SK-N-SH (cell line): ENCODE results near the gene NCAM1. TPM values are rescaled to one million over a fixed set of nuclear protein-coding genes. Genes with fewer than 3 reads are reported as not detected.

Experiments
- CTCF ChIA-PET: fragments of 300-600, 350-600 bp; formaldehyde crosslinking; extraction: SDS; loops from one replicate; lab custom pipeline; 2021; lab: Yijun Ruan, JAX
- POLR2A ChIA-PET: fragments of 350-600 bp; sonication (Branson Sonifier 250); formaldehyde crosslinking; extraction: SDS; loops from one replicate; lab custom pipeline; 2020; ENCODE audit warnings: antibody characterized with exemption, inconsistent platforms; lab: Yijun Ruan, JAX
- DNase-seq: peaks from one replicate; pipeline ENCODE4 v3.0.0; 2012
- H2AFZ ChIP-seq: fragments of 200-600 bp; sonication (generic); 2 replicates; pipeline ENCODE4 v1.8.1; 2016; ENCODE audit warnings: antibody characterized with exemption, mild to moderate bottlenecking, low read depth
- H3F3A ChIP-seq: fragments of 200-600 bp; sonication (generic); replicated peaks from 2 replicates; pipeline ENCODE3; 2016; ENCODE audit warnings: antibody characterized with exemption, mild to moderate bottlenecking; ENCODE audit not compliant: insufficient read depth
- H3K27ac ChIP-seq, 2 experiments: fragments of 200-500 bp in 1 of 2; fragments of 200-600 bp in 1 of 2; sonication (Bioruptor generic) in 1 of 2; sonication (generic), shearing (Covaris generic) in 1 of 2; 2 replicates each; pipeline versions ENCODE4 v1.5.1 to v1.6.1; 2014 to 2016; ENCODE audit warnings: low read depth in 2 of 2, inconsistent platforms in 1 of 2, low read length in 1 of 2, mild to moderate bottlenecking in 1 of 2, mixed read lengths in 1 of 2
- H3K27me3 ChIP-seq: fragments of 200-600 bp; sonication (generic), shearing (Covaris generic); 2 replicates; pipeline ENCODE4 v1.6.1; 2016; ENCODE audit warnings: mixed run types; ENCODE audit not compliant: insufficient read depth
- H3K36me3 ChIP-seq, 2 experiments: fragments of 200-500 bp in 1 of 2; fragments of 200-600 bp in 1 of 2; sonication (Bioruptor generic) in 1 of 2; sonication (generic) in 1 of 2; replicated peaks in 1 of 2; 2 replicates each; pipeline versions ENCODE3 to v1.5.1; 2014 to 2016; ENCODE audit warnings: low read length in 1 of 2, mild to moderate bottlenecking in 1 of 2; ENCODE audit not compliant: insufficient read depth in 2 of 2, control insufficient read depth in 1 of 2
- H3K4me1 ChIP-seq, 2 experiments: fragments of 200-500 bp in 1 of 2; fragments of 200-600 bp in 1 of 2; sonication (Bioruptor generic) in 1 of 2; sonication (generic), shearing (Covaris generic) in 1 of 2; 2 replicates each; pipeline versions ENCODE4 v1.5.1 to v1.6.1; 2014 to 2016; ENCODE audit warnings: low read depth in 1 of 2, low read length in 1 of 2, mixed run types in 1 of 2; ENCODE audit not compliant: insufficient read depth in 2 of 2, control insufficient read depth in 1 of 2
- H3K4me2 ChIP-seq: fragments of 200-600 bp; sonication (generic), shearing (Covaris generic); 2 replicates; pipeline ENCODE4 v1.6.1; 2017; ENCODE audit warnings: mixed run types
- H3K4me3 ChIP-seq, 2 experiments: fragments of 200-500 bp in 1 of 2; fragments of 200-600 bp in 1 of 2; sonication (Bioruptor generic) in 1 of 2; sonication (generic), shearing (Covaris generic) in 1 of 2; 2 replicates each; pipeline versions ENCODE4 v1.5.1 to v1.8.1; 2014 to 2016; ENCODE audit warnings: low read depth in 2 of 2, inconsistent platforms in 1 of 2, low read length in 1 of 2, mild to moderate bottlenecking in 1 of 2, mixed read lengths in 1 of 2, moderate library complexity in 1 of 2
- H3K79me2 ChIP-seq: fragments of 200-600 bp; sonication (generic); 2 replicates; pipeline ENCODE4 v1.8.1; 2017; ENCODE audit warnings: mild to moderate bottlenecking; ENCODE audit not compliant: insufficient read depth
- H3K9ac ChIP-seq: fragments of 200-600 bp; sonication (generic); 2 replicates; pipeline ENCODE4 v1.6.1; 2017; ENCODE audit warnings: mixed run types
- H3K9me2 ChIP-seq: fragments of 200-600 bp; sonication (generic); 2 replicates; pipeline ENCODE4 v1.6.1; 2017; ENCODE audit warnings: mixed run types
- H3K9me3 ChIP-seq: fragments of 200-600 bp; sonication (generic); 2 replicates; pipeline ENCODE4 v1.6.1; 2017; ENCODE audit warnings: mixed run types, mild to moderate bottlenecking, moderate library complexity
- H4K20me1 ChIP-seq: fragments of 200-600 bp; sonication (generic); 2 replicates; pipeline ENCODE4 v1.6.1; 2017; ENCODE audit warnings: mild to moderate bottlenecking, mixed run types; ENCODE audit not compliant: insufficient read depth
- ELF1 ChIP-seq: IDR thresholded peaks from 2 replicates; pipeline ENCODE4 v1.4.0; 2012
- EP300 ChIP-seq, 2 experiments: IDR thresholded peaks; 2 replicates each; pipeline versions ENCODE4 v1.4.0 to v1.6.1; 2012; ENCODE audit warnings: borderline replicate concordance in 1 of 2, low read depth in 1 of 2, low read length in 1 of 2
- FOSL2 ChIP-seq: IDR thresholded peaks from 2 replicates; pipeline ENCODE4 v1.4.0; 2012; ENCODE audit warnings: low read depth, mild to moderate bottlenecking, moderate library complexity, borderline replicate concordance
- FOXJ3 ChIP-seq: sonication (generic); formaldehyde crosslinking; IDR thresholded peaks from 2 replicates; pipeline ENCODE4 v1.5.1; 2020; ENCODE audit warnings: mild to moderate bottlenecking, missing genetic modification reagents
- FOXM1 ChIP-seq: IDR thresholded peaks from 2 replicates; pipeline ENCODE4 v1.4.0; 2012; ENCODE audit warnings: low read depth, mild to moderate bottlenecking
- GABPA ChIP-seq: IDR thresholded peaks from 2 replicates; pipeline ENCODE4 v1.4.0; 2012; ENCODE audit warnings: low read depth, mild to moderate bottlenecking
- GATA2 ChIP-seq: sonication (generic); formaldehyde crosslinking; IDR thresholded peaks from 2 replicates; pipeline ENCODE4 v1.5.0; 2020; ENCODE audit warnings: mild to moderate bottlenecking, missing genetic modification reagents
- MEF2A ChIP-seq: IDR thresholded peaks from 2 replicates; pipeline ENCODE4 v1.4.0; 2012; ENCODE audit warnings: low read depth, borderline replicate concordance
- RFX5 ChIP-seq: IDR thresholded peaks from 2 replicates; pipeline ENCODE4 v1.6.1; 2012; ENCODE audit warnings: mild to moderate bottlenecking, improper control_type of control experiment, low read length
- RXRA ChIP-seq: IDR thresholded peaks from 2 replicates; pipeline ENCODE4 v1.4.0; 2012; ENCODE audit warnings: low read depth, mild to moderate bottlenecking, borderline replicate concordance
- SIN3A ChIP-seq: IDR thresholded peaks from 2 replicates; pipeline ENCODE4 v1.6.1; 2012; ENCODE audit warnings: low read depth, mild to moderate bottlenecking, low read length, moderate library complexity, borderline replicate concordance
- TAF1 ChIP-seq: IDR thresholded peaks from 2 replicates; pipeline ENCODE4 v1.6.1; 2012; ENCODE audit warnings: low read depth, mild to moderate bottlenecking, low read length, moderate library complexity, borderline replicate concordance
- TCF12 ChIP-seq: IDR thresholded peaks from 2 replicates; pipeline ENCODE4 v1.4.0; 2012
- WGBS: methylation state at CpG from one replicate; pipeline ENCODE4 v1.1.6; 2017; ENCODE audit warnings: low lambda C conversion rate; 5-methylcytosine and 5-hydroxymethylcytosine counted together
- polyA plus RNA-seq, 3 experiments: library from polyadenylated mRNA; depleted of rRNA; stranded (reverse); fragments of >200 nt; gene quantifications; 2 replicates each; pipeline ENCODE4 v1.2.3, GENCODE V29; 2012
- TF ChIP-seq, protein P1 (sequence below): fragments of 200-600 bp; sonication (generic); IDR thresholded peaks from 2 replicates; pipeline ENCODE4 v1.6.1; 2017; ENCODE audit warnings: antibody characterized with exemption, mild to moderate bottlenecking, moderate library complexity
- TF ChIP-seq, protein P2 (sequence below): fragments of 150-350 bp; IDR thresholded peaks from 2 replicates; pipeline ENCODE4 v1.6.1; 2016; ENCODE audit warnings: mild to moderate bottlenecking, low read depth, low read length
- TF ChIP-seq, protein P3 (sequence below): IDR thresholded peaks from 2 replicates; pipeline ENCODE4 v1.4.0; 2012; ENCODE audit warnings: low read depth, borderline replicate concordance
- TF ChIP-seq, protein P4 (sequence below): IDR thresholded peaks from 2 replicates; pipeline ENCODE4 v1.4.0; 2012; ENCODE audit warnings: low read depth, borderline replicate concordance

The NCAM1 gene
- polyA plus RNA-seq, 1 of the 3 experiments (the other 2 are of a cell fraction), result 19.4 TPM

DNA sequence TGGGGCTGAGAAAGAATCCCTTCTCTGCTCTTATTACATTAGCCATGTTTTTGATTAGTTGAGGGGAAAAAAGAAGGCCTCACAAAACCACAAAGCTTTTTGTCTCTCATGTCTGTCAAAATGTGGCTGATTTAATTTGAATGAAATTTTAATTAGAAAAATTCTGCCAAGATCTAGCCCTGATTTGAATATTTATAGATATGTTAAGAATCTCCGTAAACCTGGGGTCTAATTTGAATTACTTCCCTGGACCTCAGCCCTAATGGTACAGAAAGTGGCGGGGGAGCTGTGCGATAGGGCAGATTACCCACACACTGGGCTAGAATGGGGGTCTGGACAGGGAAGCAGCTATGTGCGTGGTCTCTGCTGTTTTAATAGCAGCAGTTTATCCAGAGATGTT, 211.9 kb downstream of the NCAM1 start:
- no peaks in the 10 kb centered on the region for H3K36me3 ChIP-seq
- no peaks in the 10 kb centered on the region for H3F3A ChIP-seq
- H3K4me1 ChIP-seq, result peaks cover 4 to 38% of the 10 kb centered on the region in 2 experiments; a peak in 2 of 4 replicates
- ChIA-PET POLR2A (interaction anchor here (1.1 to 1.9 kb wide), 4 partner anchors 11 to 212 kb away, joined by 3 to 8 read pairs (median 3); partner anchors contain the start of gene NCAM1), CTCF (interaction anchor here (0.8 to 2.8 kb wide), 9 partner anchors 9 to 335 kb away, joined by 3 to 11 read pairs (median 4); no protein-coding TSS in a partner anchor)
- H3K9ac ChIP-seq, result no peak overlapping the region
- no peaks in the 10 kb centered on the region for H4K20me1 ChIP-seq
- 55% methylated on average over 4 of the region's 4 CpGs for WGBS
- DNase-seq, result peak; percentile 62
- no peak overlapping the region; a peak in 1 of 4 replicates for H3K4me3 ChIP-seq
- H3K4me2 ChIP-seq, result no peak overlapping the region
- no peaks in the 10 kb centered on the region for H3K9me2 ChIP-seq
- H3K27ac ChIP-seq, result peak overlapping the region in 1 of 2 experiments; percentile 93; a peak in 2 of 4 replicates
- TF ChIP-seq GATA2 (CRISPR knock-in tag), result peak; percentile 38; the same call in 1 of the 2 replicates
- TF ChIP-seq, protein P1, sequence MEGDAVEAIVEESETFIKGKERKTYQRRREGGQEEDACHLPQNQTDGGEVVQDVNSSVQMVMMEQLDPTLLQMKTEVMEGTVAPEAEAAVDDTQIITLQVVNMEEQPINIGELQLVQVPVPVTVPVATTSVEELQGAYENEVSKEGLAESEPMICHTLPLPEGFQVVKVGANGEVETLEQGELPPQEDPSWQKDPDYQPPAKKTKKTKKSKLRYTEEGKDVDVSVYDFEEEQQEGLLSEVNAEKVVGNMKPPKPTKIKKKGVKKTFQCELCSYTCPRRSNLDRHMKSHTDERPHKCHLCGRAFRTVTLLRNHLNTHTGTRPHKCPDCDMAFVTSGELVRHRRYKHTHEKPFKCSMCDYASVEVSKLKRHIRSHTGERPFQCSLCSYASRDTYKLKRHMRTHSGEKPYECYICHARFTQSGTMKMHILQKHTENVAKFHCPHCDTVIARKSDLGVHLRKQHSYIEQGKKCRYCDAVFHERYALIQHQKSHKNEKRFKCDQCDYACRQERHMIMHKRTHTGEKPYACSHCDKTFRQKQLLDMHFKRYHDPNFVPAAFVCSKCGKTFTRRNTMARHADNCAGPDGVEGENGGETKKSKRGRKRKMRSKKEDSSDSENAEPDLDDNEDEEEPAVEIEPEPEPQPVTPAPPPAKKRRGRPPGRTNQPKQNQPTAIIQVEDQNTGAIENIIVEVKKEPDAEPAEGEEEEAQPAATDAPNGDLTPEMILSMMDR, result no peak
- TF ChIP-seq TAF1, result no peak
- TF ChIP-seq GABPA, result no peak
- TF ChIP-seq RXRA, result no peak
- TF ChIP-seq FOXM1, result no peak
- TF ChIP-seq ELF1, result no peak
- TF ChIP-seq, protein P2, sequence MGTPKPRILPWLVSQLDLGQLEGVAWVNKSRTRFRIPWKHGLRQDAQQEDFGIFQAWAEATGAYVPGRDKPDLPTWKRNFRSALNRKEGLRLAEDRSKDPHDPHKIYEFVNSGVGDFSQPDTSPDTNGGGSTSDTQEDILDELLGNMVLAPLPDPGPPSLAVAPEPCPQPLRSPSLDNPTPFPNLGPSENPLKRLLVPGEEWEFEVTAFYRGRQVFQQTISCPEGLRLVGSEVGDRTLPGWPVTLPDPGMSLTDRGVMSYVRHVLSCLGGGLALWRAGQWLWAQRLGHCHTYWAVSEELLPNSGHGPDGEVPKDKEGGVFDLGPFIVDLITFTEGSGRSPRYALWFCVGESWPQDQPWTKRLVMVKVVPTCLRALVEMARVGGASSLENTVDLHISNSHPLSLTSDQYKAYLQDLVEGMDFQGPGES, result no peak
- no peak for TF ChIP-seq RFX5
- no peak for TF ChIP-seq SIN3A
- TF ChIP-seq, protein P3, sequence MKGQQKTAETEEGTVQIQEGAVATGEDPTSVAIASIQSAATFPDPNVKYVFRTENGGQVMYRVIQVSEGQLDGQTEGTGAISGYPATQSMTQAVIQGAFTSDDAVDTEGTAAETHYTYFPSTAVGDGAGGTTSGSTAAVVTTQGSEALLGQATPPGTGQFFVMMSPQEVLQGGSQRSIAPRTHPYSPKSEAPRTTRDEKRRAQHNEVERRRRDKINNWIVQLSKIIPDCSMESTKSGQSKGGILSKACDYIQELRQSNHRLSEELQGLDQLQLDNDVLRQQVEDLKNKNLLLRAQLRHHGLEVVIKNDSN, result no peak
- TF ChIP-seq FOSL2, result no peak
- peak; percentile 19; the same call in 1 of the 2 replicates for TF ChIP-seq TCF12
- TF ChIP-seq MEF2A, result no peak
- TF ChIP-seq EP300 (IDR thresholded peaks at IDR 0.05; ENCODE audit: borderline replicate concordance in 1 of 2, low read depth in 1 of 2, low read length in 1 of 2), result no peak
- TF ChIP-seq FOXJ3 (CRISPR knock-in tag), result no peak
- TF ChIP-seq, protein P4, sequence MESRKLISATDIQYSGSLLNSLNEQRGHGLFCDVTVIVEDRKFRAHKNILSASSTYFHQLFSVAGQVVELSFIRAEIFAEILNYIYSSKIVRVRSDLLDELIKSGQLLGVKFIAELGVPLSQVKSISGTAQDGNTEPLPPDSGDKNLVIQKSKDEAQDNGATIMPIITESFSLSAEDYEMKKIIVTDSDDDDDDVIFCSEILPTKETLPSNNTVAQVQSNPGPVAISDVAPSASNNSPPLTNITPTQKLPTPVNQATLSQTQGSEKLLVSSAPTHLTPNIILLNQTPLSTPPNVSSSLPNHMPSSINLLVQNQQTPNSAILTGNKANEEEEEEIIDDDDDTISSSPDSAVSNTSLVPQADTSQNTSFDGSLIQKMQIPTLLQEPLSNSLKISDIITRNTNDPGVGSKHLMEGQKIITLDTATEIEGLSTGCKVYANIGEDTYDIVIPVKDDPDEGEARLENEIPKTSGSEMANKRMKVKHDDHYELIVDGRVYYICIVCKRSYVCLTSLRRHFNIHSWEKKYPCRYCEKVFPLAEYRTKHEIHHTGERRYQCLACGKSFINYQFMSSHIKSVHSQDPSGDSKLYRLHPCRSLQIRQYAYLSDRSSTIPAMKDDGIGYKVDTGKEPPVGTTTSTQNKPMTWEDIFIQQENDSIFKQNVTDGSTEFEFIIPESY, result no peak
- H3K79me2 ChIP-seq, result no peaks in the 10 kb centered on the region
- no peaks in the 10 kb centered on the region for H3K27me3 ChIP-seq
- H3K9me3 ChIP-seq, result no peaks in the 10 kb centered on the region
- no peak overlapping the region for H2AFZ ChIP-seq
